ENCODE data around the gene TNRC6B.
"Not testable (repeated sequence)": the region's sequence is repeated elsewhere in the genome, so short reads cannot be mapped to it uniquely, and the experiment has no call there.

The TNRC6B gene

GRCh38 chr22:40310081-40310767 lies 132.5 kb downstream of the TNRC6B start:
- Histone ChIP-seq H4K20me1 (ENCODE audit: insufficient read depth, low read length) (no peaks in the 10 kb centered on the region), H3K27me3 (replicated peaks; ENCODE audit: insufficient read depth, low read length) (no peaks in the 10 kb centered on the region), H3K9ac (ENCODE audit: low read length) (no peak overlapping the region), H2AFZ (ENCODE audit: low read length) (no peak overlapping the region), H3F3A (ENCODE audit: insufficient read depth, low read length) (no peaks in the 10 kb centered on the region), H3K36me3 (replicated peaks; ENCODE audit: insufficient read depth, low read length) (0 out of 2 replicates have a peak, but pooled peaks cover 15% of the 10 kb centered on the region), H3K9me3 (replicated peaks; ENCODE audit: insufficient read depth, low read length) (no peaks in the 10 kb centered on the region), H3K79me2 (ENCODE audit: low read length) (no peaks in the 10 kb centered on the region), H3K4me2 (ENCODE audit: low read depth, low read length) (no peak overlapping the region), H3K27ac (ENCODE audit: low read length) (no peak overlapping the region), H3K4me3 (ENCODE audit: low read length) (no peak overlapping the region), H3K4me1 (ENCODE audit: low read length) (no peaks in the 10 kb centered on the region), H3K9me2 (replicated peaks; ENCODE audit: insufficient read depth, low read length) (no peaks in the 10 kb centered on the region)
- DNase-seq, result no peak
- TF ChIP-seq EZH2phosphoT487 (IDR thresholded peaks at IDR 0.05; ENCODE audit: low read length), result no peak
- TF ChIP-seq CTCF (IDR thresholded peaks at IDR 0.05; ENCODE audit: low read length), result no peak
- no peak for TF ChIP-seq EZH2 (optimal IDR thresholded peaks at IDR 0.05; ENCODE audit: low read depth, low read length)

DNA sequence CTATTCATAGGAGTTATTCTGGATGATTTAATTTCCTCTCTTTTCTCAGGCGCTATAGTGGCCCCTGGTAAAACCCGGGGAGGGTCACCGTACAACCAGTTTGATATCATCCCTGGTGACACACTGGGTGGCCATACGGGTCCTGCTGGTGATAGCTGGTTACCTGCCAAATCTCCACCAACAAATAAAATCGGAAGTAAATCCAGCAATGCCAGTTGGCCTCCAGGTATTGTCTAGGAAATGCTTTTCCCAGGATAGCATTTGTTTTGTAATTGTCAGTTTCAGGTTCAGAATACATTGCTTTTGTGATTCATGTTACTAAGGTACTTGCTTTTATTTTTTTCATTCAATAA lies 133.0 kb downstream of the TNRC6B start:
- Histone ChIP-seq H3K36me3 (replicated peaks; ENCODE audit: insufficient read depth, low read length) (0 out of 2 replicates have a peak, but pooled peaks cover 15% of the 10 kb centered on the region), H3K4me3 (ENCODE audit: low read length) (no peak overlapping the region), H3K79me2 (ENCODE audit: low read length) (no peaks in the 10 kb centered on the region), H3K4me2 (ENCODE audit: low read depth, low read length) (no peak overlapping the region), H3K9ac (ENCODE audit: low read length) (no peak overlapping the region), H3F3A (ENCODE audit: insufficient read depth, low read length) (no peaks in the 10 kb centered on the region), H3K9me3 (replicated peaks; ENCODE audit: insufficient read depth, low read length) (no peaks in the 10 kb centered on the region), H2AFZ (ENCODE audit: low read length) (no peak overlapping the region), H3K27ac (ENCODE audit: low read length) (no peak overlapping the region), H3K4me1 (ENCODE audit: low read length) (no peaks in the 10 kb centered on the region), H4K20me1 (ENCODE audit: insufficient read depth, low read length) (no peaks in the 10 kb centered on the region), H3K27me3 (replicated peaks; ENCODE audit: insufficient read depth, low read length) (no peaks in the 10 kb centered on the region), H3K9me2 (replicated peaks; ENCODE audit: insufficient read depth, low read length) (no peaks in the 10 kb centered on the region)
- DNase-seq, result no peak
- TF ChIP-seq EZH2 (optimal IDR thresholded peaks at IDR 0.05; ENCODE audit: low read depth, low read length) (no peak), EZH2phosphoT487 (IDR thresholded peaks at IDR 0.05; ENCODE audit: low read length) (no peak), CTCF (IDR thresholded peaks at IDR 0.05; ENCODE audit: low read length) (no peak)

- not testable (repeated sequence) for H3K27me3 ChIP-seq (replicated peaks; ENCODE audit: insufficient read depth, low read length); H3K4me2 ChIP-seq (ENCODE audit: low read depth, low read length); H4K20me1 ChIP-seq (ENCODE audit: insufficient read depth, low read length); DNase-seq; H3K79me2 ChIP-seq (ENCODE audit: low read length); H3K9me2 ChIP-seq (replicated peaks; ENCODE audit: insufficient read depth, low read length); H3K4me3 ChIP-seq (ENCODE audit: low read length); H3K4me1 ChIP-seq (ENCODE audit: low read length); H3F3A ChIP-seq (ENCODE audit: insufficient read depth, low read length); H3K27ac ChIP-seq (ENCODE audit: low read length); H2AFZ ChIP-seq (ENCODE audit: low read length); H3K9me3 ChIP-seq (replicated peaks; ENCODE audit: insufficient read depth, low read length); H3K9ac ChIP-seq (ENCODE audit: low read length)
- 0 out of 2 replicates have a peak, but pooled peaks cover 15% of the 10 kb centered on the region for H3K36me3 ChIP-seq (replicated peaks; ENCODE audit: insufficient read depth, low read length)
These were observed 133.9 kb downstream of the TNRC6B start for GRCh38 chr22:40311646-40312045.

- H3K4me3 ChIP-seq (ENCODE audit: low read length), result no peak overlapping the region
- no peak overlapping the region for H3K9ac ChIP-seq (ENCODE audit: low read length)
- H3K9me3 ChIP-seq (replicated peaks; ENCODE audit: insufficient read depth, low read length), result no peaks in the 10 kb centered on the region
- no peaks in the 10 kb centered on the region for H3K4me1 ChIP-seq (ENCODE audit: low read length)
- no peaks in the 10 kb centered on the region for H3K79me2 ChIP-seq (ENCODE audit: low read length)
- no peaks in the 10 kb centered on the region for H3F3A ChIP-seq (ENCODE audit: insufficient read depth, low read length)
- H3K9me2 ChIP-seq (replicated peaks; ENCODE audit: insufficient read depth, low read length), result no peaks in the 10 kb centered on the region
- no peak overlapping the region for H3K4me2 ChIP-seq (ENCODE audit: low read depth, low read length)
- no peak overlapping the region for H3K27ac ChIP-seq (ENCODE audit: low read length)
- no peak for TF ChIP-seq EZH2 (optimal IDR thresholded peaks at IDR 0.05; ENCODE audit: low read depth, low read length)
- no peak for TF ChIP-seq EZH2phosphoT487 (IDR thresholded peaks at IDR 0.05; ENCODE audit: low read length)
- TF ChIP-seq CTCF (IDR thresholded peaks at IDR 0.05; ENCODE audit: low read length), result no peak
- no peaks in the 10 kb centered on the region for H4K20me1 ChIP-seq (ENCODE audit: insufficient read depth, low read length)
- 0 out of 2 replicates have a peak, but pooled peaks cover 15% of the 10 kb centered on the region for H3K36me3 ChIP-seq (replicated peaks; ENCODE audit: insufficient read depth, low read length)
- no peak for DNase-seq
- H2AFZ ChIP-seq (ENCODE audit: low read length), result no peak overlapping the region
- H3K27me3 ChIP-seq (replicated peaks; ENCODE audit: insufficient read depth, low read length), result no peaks in the 10 kb centered on the region
These were observed 134.3 kb downstream of the TNRC6B start for GRCh38 chr22:40312050-40312449.
